ENCODE measurements around the gene OR1N2.

DNA sequence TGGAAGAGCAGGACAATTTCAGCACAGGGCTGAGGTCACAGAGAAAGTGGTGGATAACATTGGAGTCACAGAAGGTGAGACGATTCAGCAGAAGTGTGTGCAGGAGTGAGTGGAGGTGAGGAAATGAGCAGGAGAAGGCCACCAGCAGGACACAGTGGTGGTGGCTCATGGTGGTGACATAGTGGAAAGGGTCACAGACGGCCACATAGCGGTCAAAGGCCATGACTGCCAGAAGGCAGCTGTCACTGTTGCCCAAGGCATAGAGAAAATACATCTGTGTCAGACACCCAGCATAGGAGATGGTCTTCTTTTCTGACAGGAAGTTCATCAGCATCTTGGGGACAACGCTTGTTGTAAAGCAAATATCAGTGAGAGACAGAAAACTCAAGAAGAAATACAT, 15.0 kb downstream of the OR1N2 start:
- TF ChIP-seq, protein P1, sequence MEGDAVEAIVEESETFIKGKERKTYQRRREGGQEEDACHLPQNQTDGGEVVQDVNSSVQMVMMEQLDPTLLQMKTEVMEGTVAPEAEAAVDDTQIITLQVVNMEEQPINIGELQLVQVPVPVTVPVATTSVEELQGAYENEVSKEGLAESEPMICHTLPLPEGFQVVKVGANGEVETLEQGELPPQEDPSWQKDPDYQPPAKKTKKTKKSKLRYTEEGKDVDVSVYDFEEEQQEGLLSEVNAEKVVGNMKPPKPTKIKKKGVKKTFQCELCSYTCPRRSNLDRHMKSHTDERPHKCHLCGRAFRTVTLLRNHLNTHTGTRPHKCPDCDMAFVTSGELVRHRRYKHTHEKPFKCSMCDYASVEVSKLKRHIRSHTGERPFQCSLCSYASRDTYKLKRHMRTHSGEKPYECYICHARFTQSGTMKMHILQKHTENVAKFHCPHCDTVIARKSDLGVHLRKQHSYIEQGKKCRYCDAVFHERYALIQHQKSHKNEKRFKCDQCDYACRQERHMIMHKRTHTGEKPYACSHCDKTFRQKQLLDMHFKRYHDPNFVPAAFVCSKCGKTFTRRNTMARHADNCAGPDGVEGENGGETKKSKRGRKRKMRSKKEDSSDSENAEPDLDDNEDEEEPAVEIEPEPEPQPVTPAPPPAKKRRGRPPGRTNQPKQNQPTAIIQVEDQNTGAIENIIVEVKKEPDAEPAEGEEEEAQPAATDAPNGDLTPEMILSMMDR (IDR thresholded peaks at IDR 0.05 in 8 of 11, conservative IDR thresholded peaks at IDR 0.05 in 3 of 11): no peak
- TF ChIP-seq POLR2A (IDR thresholded peaks at IDR 0.05): no peak
